Osteoblast (primary cell): ENCODE results near the gene PLXNA4. TPM values are rescaled to one million over a fixed set of nuclear protein-coding genes. Genes with fewer than 3 reads are reported as not detected.

Experiments
- DNase-seq: peaks from one replicate; pipeline ENCODE4 v3.0.0; 2011; ENCODE audit warnings: low spot score, mixed read lengths; ENCODE audit not compliant: insufficient read length; ENCODE audit errors: missing footprints
- H2AFZ ChIP-seq: 2 replicates; pipeline ENCODE4 v1.6.0; 2011; ENCODE audit warnings: mild to moderate bottlenecking, low read length
- H3K27ac ChIP-seq: 2 replicates; pipeline ENCODE4 v1.5.1; 2011; ENCODE audit warnings: mild to moderate bottlenecking, low read depth, low read length, moderate library complexity
- H3K27me3 ChIP-seq: 2 replicates; pipeline ENCODE4 v1.6.0; 2012; ENCODE audit warnings: mild to moderate bottlenecking, control low read depth, inconsistent platforms, low read length, moderate library complexity; ENCODE audit not compliant: insufficient read depth
- H3K36me3 ChIP-seq: 2 replicates; pipeline ENCODE4 v1.5.1; 2011; ENCODE audit warnings: mild to moderate bottlenecking, low read length, control low read depth, moderate library complexity; ENCODE audit not compliant: insufficient read depth
- H3K4me1 ChIP-seq: 2 replicates; pipeline ENCODE4 v1.5.1; 2011; ENCODE audit warnings: mild to moderate bottlenecking, low read length, control low read depth, moderate library complexity; ENCODE audit not compliant: insufficient read depth
- H3K4me2 ChIP-seq: 2 replicates; pipeline ENCODE4 v1.6.0; 2011; ENCODE audit warnings: mild to moderate bottlenecking, low read length; ENCODE audit not compliant: insufficient read depth
- H3K4me3 ChIP-seq: fragments of 200-600 bp; sonication (generic); 3 replicates; pipeline ENCODE4 v1.5.1; 2012; ENCODE audit warnings: mild to moderate bottlenecking, low read length, inconsistent platforms; ENCODE audit not compliant: insufficient read depth
- H3K79me2 ChIP-seq: 2 replicates; pipeline ENCODE4 v1.6.0; 2012; ENCODE audit warnings: mild to moderate bottlenecking, low read length, control low read depth, inconsistent platforms; ENCODE audit not compliant: insufficient read depth
- H3K9me3 ChIP-seq: 2 replicates; pipeline ENCODE4 v1.5.1; 2011; ENCODE audit warnings: low read depth, low read length, control low read depth
- H4K20me1 ChIP-seq: 2 replicates; pipeline ENCODE4 v1.6.0; 2012; ENCODE audit warnings: mild to moderate bottlenecking, low read length, control low read depth; ENCODE audit not compliant: insufficient read depth
- total RNA-seq: library from RNA; depleted of rRNA; stranded (reverse); fragments of >200 nt; gene quantifications from 2 replicates; pipeline ENCODE4 v1.2.3, GENCODE V29; 2012
- TF ChIP-seq, protein P1 (sequence below): IDR thresholded peaks from 2 replicates; pipeline ENCODE4 v1.5.1; 2011; ENCODE audit warnings: mild to moderate bottlenecking, low read depth, low read length, moderate library complexity; ENCODE audit errors: extremely low read depth

PLXNA4 gene
- total RNA-seq, 1 donor = 4.3 TPM

DNA sequence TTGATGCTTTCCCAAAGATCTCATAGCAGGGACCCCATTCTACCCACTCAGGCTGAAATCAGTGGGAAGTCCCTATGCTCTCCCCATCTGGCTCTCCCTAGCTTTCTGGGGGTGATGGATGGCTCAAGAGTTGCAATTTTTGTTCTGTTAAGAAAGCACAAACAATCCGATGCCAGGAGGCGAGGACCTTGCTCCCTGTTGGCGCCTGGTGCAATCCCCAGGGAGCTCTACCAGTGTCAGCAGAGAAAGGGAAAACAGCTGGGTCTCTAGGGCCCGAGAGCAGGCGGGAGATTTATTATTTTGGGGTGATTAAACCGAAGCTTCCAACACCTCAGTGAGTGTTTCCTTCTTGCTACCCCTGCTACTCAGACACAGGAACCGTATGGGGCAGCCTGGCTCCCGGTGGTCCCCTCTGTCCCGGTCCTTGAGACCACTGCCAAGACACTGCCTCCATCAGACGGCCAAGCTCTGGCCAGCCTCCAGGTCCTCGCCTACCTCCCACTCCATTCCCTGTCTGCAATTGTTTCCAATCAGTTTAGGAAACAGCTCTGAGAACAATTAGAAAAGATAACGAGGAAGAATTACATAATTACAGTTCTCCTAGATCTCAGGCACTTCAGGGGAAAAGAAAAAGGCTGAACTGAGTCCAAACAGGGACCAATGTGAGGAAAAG is 147.9 kb downstream of the PLXNA4 start:
- no peaks in the 10 kb centered on the region for H3K79me2 ChIP-seq
- H2AFZ ChIP-seq = no peak overlapping the region
- H3K27me3 ChIP-seq = no peaks in the 10 kb centered on the region
- H3K4me1 ChIP-seq = peaks cover 24% of the 10 kb centered on the region
- no peaks in the 10 kb centered on the region for H3K36me3 ChIP-seq
- TF ChIP-seq, protein P1, sequence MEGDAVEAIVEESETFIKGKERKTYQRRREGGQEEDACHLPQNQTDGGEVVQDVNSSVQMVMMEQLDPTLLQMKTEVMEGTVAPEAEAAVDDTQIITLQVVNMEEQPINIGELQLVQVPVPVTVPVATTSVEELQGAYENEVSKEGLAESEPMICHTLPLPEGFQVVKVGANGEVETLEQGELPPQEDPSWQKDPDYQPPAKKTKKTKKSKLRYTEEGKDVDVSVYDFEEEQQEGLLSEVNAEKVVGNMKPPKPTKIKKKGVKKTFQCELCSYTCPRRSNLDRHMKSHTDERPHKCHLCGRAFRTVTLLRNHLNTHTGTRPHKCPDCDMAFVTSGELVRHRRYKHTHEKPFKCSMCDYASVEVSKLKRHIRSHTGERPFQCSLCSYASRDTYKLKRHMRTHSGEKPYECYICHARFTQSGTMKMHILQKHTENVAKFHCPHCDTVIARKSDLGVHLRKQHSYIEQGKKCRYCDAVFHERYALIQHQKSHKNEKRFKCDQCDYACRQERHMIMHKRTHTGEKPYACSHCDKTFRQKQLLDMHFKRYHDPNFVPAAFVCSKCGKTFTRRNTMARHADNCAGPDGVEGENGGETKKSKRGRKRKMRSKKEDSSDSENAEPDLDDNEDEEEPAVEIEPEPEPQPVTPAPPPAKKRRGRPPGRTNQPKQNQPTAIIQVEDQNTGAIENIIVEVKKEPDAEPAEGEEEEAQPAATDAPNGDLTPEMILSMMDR = no peak
- H3K27ac ChIP-seq = no peak overlapping the region
- DNase-seq = no peak
- H3K9me3 ChIP-seq = no peaks in the 10 kb centered on the region
- no peak overlapping the region for H3K4me2 ChIP-seq
- H3K4me3 ChIP-seq = no peak overlapping the region
- no peaks in the 10 kb centered on the region for H4K20me1 ChIP-seq

DNA sequence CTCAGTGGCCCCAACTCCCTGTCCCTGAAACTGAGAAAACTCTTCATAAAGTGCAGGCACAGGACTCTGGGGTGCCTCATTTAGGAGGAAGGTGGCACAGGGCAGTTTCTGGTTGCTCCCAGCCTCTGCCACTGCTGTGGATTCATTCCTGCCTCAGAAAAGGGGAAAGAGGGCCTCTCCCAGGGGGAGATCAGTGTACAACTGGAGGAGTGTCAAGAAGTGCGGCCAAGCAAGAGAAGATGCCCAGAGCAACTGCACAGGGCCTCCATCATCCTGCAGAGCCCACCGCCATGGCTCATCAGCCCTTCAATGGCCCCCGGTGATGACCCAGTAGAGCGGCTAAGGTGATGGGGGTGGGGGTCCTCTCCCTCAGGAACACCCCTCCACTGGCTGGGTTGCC is 150.3 kb downstream of the PLXNA4 start:
- H3K79me2 ChIP-seq = no peaks in the 10 kb centered on the region
- no peaks in the 10 kb centered on the region for H3K27me3 ChIP-seq
- no peaks in the 10 kb centered on the region for H3K36me3 ChIP-seq
- H3K4me2 ChIP-seq = no peak overlapping the region
- TF ChIP-seq, protein P1 = no peak
- no peaks in the 10 kb centered on the region for H3K9me3 ChIP-seq
- H3K27ac ChIP-seq = no peak overlapping the region
- H3K4me1 ChIP-seq = peaks cover 21% of the 10 kb centered on the region
- DNase-seq = no peak
- no peaks in the 10 kb centered on the region for H4K20me1 ChIP-seq
- no peak overlapping the region for H3K4me3 ChIP-seq
- H2AFZ ChIP-seq = no peak overlapping the region

DNA sequence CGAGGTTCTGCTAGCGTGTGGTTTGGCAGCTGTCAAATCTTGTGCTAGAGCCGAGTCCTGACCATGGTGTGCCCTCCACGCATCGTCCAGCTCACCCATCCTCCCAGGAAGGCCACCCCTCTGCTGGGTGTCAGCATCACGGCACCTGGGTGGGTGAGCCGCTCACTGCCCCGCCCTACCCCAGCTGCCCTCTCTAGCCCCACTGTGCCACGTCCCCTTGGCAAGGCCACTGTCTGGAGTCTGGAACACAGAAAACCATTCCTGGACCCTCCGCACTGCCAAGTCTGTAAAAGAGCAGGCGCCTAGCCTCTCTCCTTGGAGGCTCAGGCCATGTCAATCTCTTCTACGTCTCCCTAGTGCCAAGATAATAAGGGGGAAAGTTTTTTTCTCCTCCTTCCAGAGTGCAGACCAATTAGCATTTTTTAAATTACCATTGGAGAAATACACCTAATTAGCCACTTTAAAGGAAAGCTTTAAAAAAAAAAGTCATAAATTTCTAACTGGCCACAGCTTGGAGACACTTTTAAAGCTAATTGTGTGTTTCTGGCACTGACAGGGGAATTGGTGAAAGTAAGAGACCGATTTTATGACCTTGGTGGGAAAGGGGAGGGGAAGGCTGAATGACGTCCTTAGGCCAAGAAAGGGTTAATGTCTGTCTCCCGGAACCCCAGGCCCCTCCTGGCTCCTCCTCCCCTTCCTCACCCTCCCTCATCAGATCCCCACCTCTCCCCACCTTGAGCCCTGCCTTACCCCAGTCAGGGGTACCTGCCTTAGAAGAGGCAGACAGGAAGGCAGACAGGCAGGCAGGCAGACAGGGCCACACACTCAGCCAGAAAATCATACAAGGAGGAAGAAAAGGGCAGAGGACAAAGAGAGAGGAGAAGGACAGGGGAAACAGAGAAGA is 151.2 kb downstream of the PLXNA4 start:
- no peaks in the 10 kb centered on the region for H3K9me3 ChIP-seq
- no peaks in the 10 kb centered on the region for H4K20me1 ChIP-seq
- no peaks in the 10 kb centered on the region for H3K79me2 ChIP-seq
- H3K4me2 ChIP-seq = no peak overlapping the region
- H3K4me3 ChIP-seq = no peak overlapping the region
- H2AFZ ChIP-seq = no peak overlapping the region
- TF ChIP-seq, protein P1 = no peak
- peaks cover 15% of the 10 kb centered on the region for H3K4me1 ChIP-seq
- H3K27me3 ChIP-seq = no peaks in the 10 kb centered on the region
- DNase-seq = no peak
- no peaks in the 10 kb centered on the region for H3K36me3 ChIP-seq
- H3K27ac ChIP-seq = no peak overlapping the region

DNA sequence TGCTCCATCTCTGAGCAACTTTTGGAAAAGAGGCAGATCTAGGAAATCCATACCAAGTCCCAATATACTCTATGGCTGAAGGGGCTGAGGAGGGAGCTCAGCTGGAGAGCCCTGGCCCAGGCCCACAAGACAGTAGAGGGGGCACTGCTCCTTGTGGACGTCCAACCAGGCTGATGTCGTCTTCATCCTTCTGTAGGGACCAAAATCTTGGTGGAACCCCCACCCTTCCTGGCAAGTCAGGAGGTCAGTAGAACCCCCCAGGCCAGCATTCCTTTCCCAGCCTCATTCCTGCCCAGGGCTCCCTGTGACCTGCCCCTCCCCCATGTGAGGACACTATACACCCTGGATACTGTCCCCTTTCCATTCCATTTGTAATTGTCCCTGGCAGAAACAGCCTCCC is 152.0 kb downstream of the PLXNA4 start:
- Histone ChIP-seq H3K4me1 (peaks cover 16% of the 10 kb centered on the region), H3K4me2 (no peak overlapping the region), H3K4me3 (no peak overlapping the region), H4K20me1 (no peaks in the 10 kb centered on the region), H3K27ac (no peak overlapping the region), H3K9me3 (no peaks in the 10 kb centered on the region), H3K27me3 (no peaks in the 10 kb centered on the region), H3K36me3 (no peaks in the 10 kb centered on the region), H3K79me2 (no peaks in the 10 kb centered on the region), H2AFZ (no peak overlapping the region)
- DNase-seq = no peak
- TF ChIP-seq, protein P1 = no peak
